CD4-positive, alpha-beta T cell treated with Interleukin-17A for 4 hours (primary cell): Measurements from ENCODE around the gene PRPF40A.

ENCODE experiments used
- DNase-seq: peaks from one replicate; pipeline ENCODE4 v3.0.0-alpha.2; 2020; ENCODE audit warnings: mixed read lengths

The PRPF40A gene

DNA sequence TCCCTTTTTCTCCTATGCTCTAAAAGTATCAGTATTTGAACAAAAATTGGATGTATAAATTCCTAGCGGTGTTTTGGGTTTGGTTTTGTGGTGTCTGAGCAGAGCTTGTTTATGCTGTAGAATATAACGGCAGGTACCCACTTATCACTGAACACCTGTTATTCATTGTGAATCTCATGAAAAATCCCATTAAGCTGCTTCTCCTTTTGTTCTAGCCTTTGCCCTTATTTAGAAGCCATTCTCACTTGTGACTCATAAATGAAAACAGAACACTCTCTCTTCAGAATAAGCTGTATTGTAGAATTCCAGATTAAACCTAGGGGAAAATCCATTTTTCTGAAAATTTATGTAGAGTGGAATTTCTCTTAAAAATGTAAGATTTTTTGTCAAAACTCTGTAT, 104.0 kb downstream of the PRPF40A start:
- DNase-seq, result no peak

DNA sequence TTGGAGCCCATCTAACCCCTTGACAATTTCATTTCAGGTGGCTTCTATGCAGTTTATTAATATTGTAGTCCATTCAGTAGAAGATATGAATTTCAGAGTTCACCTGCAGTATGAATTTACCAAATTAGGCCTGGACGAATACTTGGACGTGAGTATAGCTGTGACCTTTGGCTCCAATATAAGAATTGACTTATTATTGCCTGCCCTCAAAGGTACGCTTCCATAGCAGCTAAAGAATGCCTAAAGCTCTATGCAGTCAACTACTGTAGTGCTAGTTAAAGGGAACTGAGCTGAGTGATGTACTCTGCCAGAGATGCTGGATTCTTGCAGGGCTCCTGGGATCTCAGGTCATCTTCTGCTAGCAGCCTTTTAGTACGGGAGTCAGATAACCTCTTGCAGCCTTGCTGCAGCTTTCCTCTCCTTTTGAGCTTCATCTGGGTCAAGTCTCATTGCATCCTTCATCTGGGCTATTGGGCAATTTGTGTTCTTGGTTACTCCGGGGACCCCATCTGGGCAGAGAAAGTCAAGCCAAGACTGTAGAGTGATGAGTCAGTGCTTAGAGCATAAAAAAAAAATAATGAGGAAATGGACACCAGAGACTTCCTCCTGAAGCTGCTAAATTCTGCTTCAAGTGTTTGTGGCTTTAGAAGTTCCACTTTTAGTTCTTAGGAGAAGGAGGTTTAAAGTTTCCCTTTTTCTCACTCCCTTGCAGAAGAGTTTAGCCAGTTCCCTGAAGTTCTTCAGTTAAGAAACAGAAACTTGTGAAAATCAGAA, 105.6 kb downstream of the PRPF40A start:
- no peak for DNase-seq

- DNase-seq, result no peak
Observed at GRCh38 chr2:152609699-152610098, 107.6 kb downstream of the PRPF40A start.

GRCh38 chr2:152609154-152609553, 108.1 kb downstream of the PRPF40A start:
- no peak for DNase-seq

DNA sequence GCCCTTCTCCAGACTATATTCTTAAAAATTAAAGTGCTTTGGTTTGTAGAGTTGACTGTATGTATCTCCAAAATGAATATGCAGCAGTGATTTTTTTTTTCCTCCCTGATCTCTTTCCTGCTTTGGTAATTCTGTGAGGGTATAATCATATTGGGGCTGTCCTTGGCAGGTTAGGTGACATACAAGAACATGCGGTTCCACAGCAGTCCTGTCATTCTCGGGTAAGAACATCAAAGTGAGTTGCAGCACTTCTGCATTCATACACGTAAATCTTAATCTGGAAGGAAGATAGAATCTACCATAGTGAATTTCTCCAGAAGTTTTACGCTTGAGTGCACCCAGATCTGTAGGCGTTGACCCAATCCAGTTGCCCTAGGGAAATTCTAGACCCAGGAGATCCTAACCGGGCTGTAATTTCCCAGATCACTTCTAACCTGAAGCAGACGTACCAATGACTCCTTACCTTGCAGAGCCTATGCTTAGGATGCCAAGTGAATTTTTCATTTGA, 109.4 kb downstream of the PRPF40A start:
- no peak for DNase-seq

DNA sequence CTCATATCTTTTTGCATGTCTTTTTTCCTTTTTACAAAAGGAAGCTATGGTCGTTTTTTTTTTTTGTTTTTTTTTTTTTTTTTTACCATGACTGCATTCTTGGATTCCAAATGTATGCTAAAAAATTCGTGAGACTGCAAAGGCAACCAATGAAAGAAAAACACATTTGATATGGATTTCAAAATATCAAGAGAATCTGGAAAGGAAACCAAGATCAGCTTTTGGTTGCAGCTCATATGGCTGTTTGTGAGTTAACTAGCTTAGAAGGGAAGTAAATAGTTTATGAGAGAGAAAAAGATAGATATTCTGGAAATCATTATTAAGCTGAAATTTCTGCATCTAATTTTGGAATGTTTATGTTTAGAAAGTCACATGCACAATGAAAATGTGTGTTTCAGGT, 110.3 kb downstream of the PRPF40A start:
- DNase-seq, result no peak

DNA sequence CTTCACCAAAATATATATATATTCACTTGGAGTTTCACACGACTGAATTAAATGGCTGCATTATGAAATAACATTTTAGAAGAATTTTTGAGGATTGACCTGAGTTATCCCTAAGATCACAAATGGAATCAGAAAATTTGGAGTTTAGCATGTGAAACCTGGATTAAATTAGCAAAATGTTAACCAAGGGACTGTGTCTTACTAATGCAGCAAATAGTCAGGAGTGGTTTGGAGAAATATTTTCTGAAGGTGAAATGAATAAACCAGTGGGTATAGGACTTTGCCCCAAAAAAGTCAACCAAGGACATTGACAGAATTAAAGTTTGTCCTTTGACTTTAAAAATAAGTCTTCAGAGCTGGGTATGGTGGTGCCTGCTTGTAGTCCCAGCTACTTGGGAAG, 111.2 kb downstream of the PRPF40A start:
- no peak for DNase-seq

DNA sequence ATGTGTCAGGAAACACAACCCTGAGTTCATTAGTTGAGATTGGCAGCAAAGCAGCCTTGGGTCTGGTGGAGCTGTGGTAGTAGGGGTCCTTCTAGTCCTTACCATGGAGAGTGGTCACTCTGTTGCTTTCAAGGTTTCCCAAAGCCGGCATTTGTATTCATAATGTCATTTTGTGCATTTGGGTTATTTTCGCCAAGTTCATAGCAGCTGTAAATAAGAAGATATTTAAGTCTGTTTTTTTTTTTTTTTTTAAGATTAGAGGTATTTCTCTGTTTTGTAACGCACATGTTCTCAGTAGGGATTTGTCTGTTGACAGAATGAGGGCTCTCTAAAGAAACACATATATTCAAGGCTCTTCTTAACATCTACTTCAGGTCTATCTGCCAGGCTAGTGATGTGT, 114.1 kb downstream of the PRPF40A start:
- DNase-seq, result no peak

DNA sequence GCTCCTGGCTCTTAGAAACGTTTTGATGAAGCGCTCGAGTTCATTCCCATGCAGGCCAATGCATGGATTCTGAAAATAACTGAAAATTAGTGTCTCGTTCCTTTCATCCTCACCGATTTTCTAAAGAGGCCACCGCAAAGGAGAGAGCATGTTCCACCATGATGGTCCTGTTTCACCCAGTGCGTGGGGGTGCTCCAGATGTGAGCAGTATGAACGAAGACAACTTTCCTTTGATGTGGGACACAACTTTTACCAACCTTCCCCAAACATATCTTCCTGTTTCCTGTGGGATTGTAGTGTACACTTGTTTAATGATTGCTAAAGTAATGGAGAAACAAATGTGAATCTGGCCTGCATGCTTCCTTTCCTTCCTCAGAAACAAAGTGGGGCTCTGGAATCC, 114.5 kb downstream of the PRPF40A start:
- no peak for DNase-seq
